GM12878 (cell line): ENCODE measurements around the gene SETD5. TPM values are rescaled to one million over a fixed set of nuclear protein-coding genes. Genes with fewer than 3 reads are reported as not detected.

Experiments used
- ATAC-seq: fragments of 200-7000 bp; cut with Tn5 transposase; 3 replicates; pipeline ENCODE4 v1.9.1; 2020; ENCODE audit warnings: mild to moderate bottlenecking, moderate library complexity
- BruUV-seq: library from RNA; stranded (reverse); fragments of 400-500 nt; replicated peaks from 2 replicates; lab custom pipeline; 2021; lab: Mats Ljungman, UMichigan
- CTCF ChIA-PET: fragments of 300-600 bp; sonication (Branson Sonifier 250); formaldehyde crosslinking; extraction: SDS; loops from one replicate; lab custom pipeline; 2021; ENCODE audit warnings: inconsistent platforms; lab: Yijun Ruan, JAX
- POLR2A ChIA-PET: fragments of 350-600 bp; formaldehyde crosslinking; extraction: SDS; loops from one replicate; lab custom pipeline; 2021; ENCODE audit warnings: inconsistent platforms; lab: Charles Lee
- RAD21 ChIA-PET: fragments of 300-600 bp; sonication (Branson Sonifier 250); formaldehyde crosslinking; loops from one replicate; lab custom pipeline; 2023; ENCODE audit warnings: antibody characterized with exemption; ENCODE audit not compliant: unreplicated experiment; lab: Charles Lee
- SMC1A ChIA-PET: fragments of 300-600 bp; sonication (Branson Sonifier 250); formaldehyde crosslinking; loops from one replicate; lab custom pipeline; 2023; ENCODE audit not compliant: unreplicated experiment, uncharacterized antibody; lab: Charles Lee
- DNase-seq: peaks from one replicate; pipeline ENCODE4 v3.0.0-alpha.2; 2011; ENCODE audit warnings: low read depth, low spot score
- FAIRE-seq: peaks from 3 replicates; lab custom pipeline; 2011; peaks lifted over from hg19 to GRCh38; lab: Jason Lieb, UNC
- H2AFZ ChIP-seq: 2 replicates; pipeline ENCODE4 v1.6.0; 2011; ENCODE audit warnings: low read depth, low read length, control low read depth; ENCODE audit not compliant: control insufficient read depth
- H3K27ac ChIP-seq: 2 replicates; pipeline ENCODE4 v1.5.1; 2011; ENCODE audit warnings: control low read depth; ENCODE audit not compliant: control insufficient read depth, insufficient read depth
- H3K27me3 ChIP-seq, 2 experiments: replicated peaks in 1 of 2; 2 replicates each; pipeline versions ENCODE4 v1.6.0 to v1.6.1; 2011; ENCODE audit warnings: low read length in 1 of 2; ENCODE audit not compliant: control insufficient read depth in 2 of 2, insufficient read depth in 2 of 2
- H3K36me3 ChIP-seq, 2 experiments: 2 replicates each; pipeline ENCODE4 v1.5.1; 2011; ENCODE audit warnings: low read length in 1 of 2; ENCODE audit not compliant: control insufficient read depth in 2 of 2, insufficient read depth in 2 of 2
- H3K4me1 ChIP-seq: 2 replicates; pipeline ENCODE4 v1.6.1; 2011; ENCODE audit warnings: mild to moderate bottlenecking, low read length, moderate library complexity, mixed read lengths; ENCODE audit not compliant: control insufficient read depth, insufficient read depth
- H3K4me2 ChIP-seq: 2 replicates; pipeline ENCODE4 v1.6.0; 2011; ENCODE audit warnings: control low read depth; ENCODE audit not compliant: control insufficient read depth, insufficient read depth
- H3K4me3 ChIP-seq: fragments of 200-600 bp; sonication (generic); 2 replicates; pipeline ENCODE4 v1.5.1; 2016
- H3K79me2 ChIP-seq: 2 replicates; pipeline ENCODE4 v1.6.0; 2011; ENCODE audit warnings: low read length; ENCODE audit not compliant: control insufficient read depth, insufficient read depth
- H3K9ac ChIP-seq: 2 replicates; pipeline ENCODE4 v1.8.0; 2011; ENCODE audit warnings: low read length, control low read depth, mixed read lengths; ENCODE audit not compliant: control insufficient read depth, insufficient read depth
- H3K9me3 ChIP-seq: replicated peaks from 3 replicates; pipeline ENCODE4 v1.5.1; 2011; ENCODE audit warnings: mild to moderate bottlenecking, low read length; ENCODE audit not compliant: control insufficient read depth, insufficient read depth
- H4K20me1 ChIP-seq: 2 replicates; pipeline ENCODE4 v1.6.0; 2011; ENCODE audit not compliant: control insufficient read depth, insufficient read depth
- SMAD5 ChIP-seq: IDR thresholded peaks from 2 replicates; pipeline ENCODE4 v1.6.1; 2016; ENCODE audit warnings: antibody characterized with exemption, low read depth
- ZNF384 ChIP-seq: IDR thresholded peaks from 2 replicates; pipeline ENCODE4 v1.6.1; 2012; ENCODE audit warnings: low read depth, mild to moderate bottlenecking, low read length, improper control_type of control experiment, borderline replicate concordance
- WGBS: methylation state at CpG from one replicate; pipeline ENCODE4 v1.1.6; 2016; ENCODE audit warnings: low lambda C conversion rate; ENCODE audit not compliant: insufficient replicate concordance, insufficient coverage; ENCODE audit errors: missing lambda C conversion rate; 5-methylcytosine and 5-hydroxymethylcytosine counted together
- in situ Hi-C: fragments of 300-500 bp; cut with MboI; formaldehyde crosslinking; loops from 9 replicates; pipeline ENCODE4 v1.14.3; 2018; ENCODE audit warnings: mixed read lengths
- intact Hi-C: fragments of 100-400 bp; cut with micrococcal nuclease; formaldehyde crosslinking; loops from one replicate; pipeline ENCODE4 v1.14.2; 2022; ENCODE audit not compliant: unreplicated experiment
- polyA plus RNA-seq, 11 experiments: library from polyadenylated mRNA; depleted of rRNA in 4 of 11; unstranded in 6 of 11; stranded (reverse) in 5 of 11; fragments of >200 nt; fragmentation: Nextera tagmentation in 4 of 11; fragmentation: Illumina TruSeq in 1 of 11; extraction: Ambion mirVana in 4 of 11; extraction: Trizol in 1 of 11; gene quantifications; 1 replicate in 1 of 11; 2 replicates in 10 of 11; pipeline versions ENCODE4 v1.2.1 to v1.2.3, GENCODE V29; 2011 to 2016; ENCODE audit warnings: inconsistent platforms in 2 of 11, missing spikeins in 2 of 11, low read depth in 1 of 11
- total RNA-seq, 4 experiments: library from RNA; depleted of rRNA in 3 of 4; stranded (reverse); fragments of >200 nt in 3 of 4; fragmentation: Illumina TruSeq in 1 of 4; extraction: Trizol in 1 of 4; gene quantifications; 2 replicates each; pipeline versions ENCODE4 v1.2.1 to v1.2.3, GENCODE V29; 2013 to 2021
- TF ChIP-seq, protein P1 (sequence below): fragments of 450-650 bp; IDR thresholded peaks from 2 replicates; pipeline ENCODE4 v1.6.1; 2017; ENCODE audit warnings: low read depth, mild to moderate bottlenecking, moderate library complexity
- TF ChIP-seq, protein P2 (sequence below): fragments of 450-650 bp; formaldehyde crosslinking; IDR thresholded peaks from 2 replicates; pipeline ENCODE4 v1.4.0; 2022; ENCODE audit warnings: mild to moderate bottlenecking, moderate library complexity

The SETD5 gene
- total and polyA plus RNA-seq, 10 of the 15 experiments (the other 5 are each of a cell fraction or from before 2014, with no cell fraction given): 8.2 to 94.0 (median 55.4) TPM

DNA sequence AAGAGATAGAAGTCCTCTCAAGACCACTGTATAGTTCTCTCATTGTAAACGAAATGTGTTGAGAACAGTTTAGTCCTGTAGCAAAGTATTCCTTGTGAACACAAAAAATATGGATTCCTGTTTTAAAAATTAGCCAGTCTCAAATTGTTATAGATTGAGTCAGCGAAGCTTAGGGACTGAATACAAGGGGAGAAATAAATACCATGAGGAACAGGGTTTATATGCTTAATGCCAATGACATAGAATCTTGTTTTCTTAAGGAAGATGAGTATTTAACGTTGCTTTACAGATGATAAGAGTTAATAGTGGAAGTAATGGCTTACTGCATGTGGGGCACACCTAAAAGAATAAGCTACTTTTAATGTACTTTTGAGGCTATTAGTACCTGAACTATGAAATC lies 37.9 kb downstream of the SETD5 start:
- ATAC-seq (no peak), FAIRE-seq (no peak), DNase-seq (no peak)
- ChIA-PET CTCF (interaction anchor here (0.5 to 1.1 kb wide), 5 partner anchors 19 to 82 kb away, joined by 3 to 5 read pairs (median 3); partner anchors contain the start of gene THUMPD3), POLR2A (interaction anchor here (0.5 to 1.5 kb wide), 5 partner anchors 36 to 210 kb away, joined by 3 to 6 read pairs (median 4); no protein-coding TSS in a partner anchor), RAD21 (interaction anchor here (1.0 to 2.0 kb wide), 3 partner anchors 32 to 82 kb away, joined by 3 to 5 read pairs (median 4); no protein-coding TSS in a partner anchor), SMC1A (interaction anchor here (0.8 to 1.7 kb wide), 4 partner anchors 12 to 42 kb away, joined by 3 to 6 read pairs (median 4); no protein-coding TSS in a partner anchor)
- Histone ChIP-seq H3K4me2 (no peak overlapping the region), H3K36me3 (peaks cover 20 to 63% of the 10 kb centered on the region in 2 experiments), H3K27ac (no peak overlapping the region), H2AFZ (no peak overlapping the region), H3K9me3 (no peaks in the 10 kb centered on the region), H3K27me3 (no peaks in the 10 kb centered on the region), H3K4me3 (no peak overlapping the region), H4K20me1 (no peaks in the 10 kb centered on the region), H3K79me2 (peaks cover 5% of the 10 kb centered on the region), H3K9ac (no peak overlapping the region), H3K4me1 (no peaks in the 10 kb centered on the region)
- intact Hi-C loops: no loop called here
- no TSS peak for BruUV-seq
- in situ Hi-C loops: no loop called here
- TF ChIP-seq ZNF384: no peak
- no peak for TF ChIP-seq SMAD5
- TF ChIP-seq, protein P1, sequence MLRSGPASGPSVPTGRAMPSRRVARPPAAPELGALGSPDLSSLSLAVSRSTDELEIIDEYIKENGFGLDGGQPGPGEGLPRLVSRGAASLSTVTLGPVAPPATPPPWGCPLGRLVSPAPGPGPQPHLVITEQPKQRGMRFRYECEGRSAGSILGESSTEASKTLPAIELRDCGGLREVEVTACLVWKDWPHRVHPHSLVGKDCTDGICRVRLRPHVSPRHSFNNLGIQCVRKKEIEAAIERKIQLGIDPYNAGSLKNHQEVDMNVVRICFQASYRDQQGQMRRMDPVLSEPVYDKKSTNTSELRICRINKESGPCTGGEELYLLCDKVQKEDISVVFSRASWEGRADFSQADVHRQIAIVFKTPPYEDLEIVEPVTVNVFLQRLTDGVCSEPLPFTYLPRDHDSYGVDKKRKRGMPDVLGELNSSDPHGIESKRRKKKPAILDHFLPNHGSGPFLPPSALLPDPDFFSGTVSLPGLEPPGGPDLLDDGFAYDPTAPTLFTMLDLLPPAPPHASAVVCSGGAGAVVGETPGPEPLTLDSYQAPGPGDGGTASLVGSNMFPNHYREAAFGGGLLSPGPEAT: no peak
- TF ChIP-seq, protein P2, sequence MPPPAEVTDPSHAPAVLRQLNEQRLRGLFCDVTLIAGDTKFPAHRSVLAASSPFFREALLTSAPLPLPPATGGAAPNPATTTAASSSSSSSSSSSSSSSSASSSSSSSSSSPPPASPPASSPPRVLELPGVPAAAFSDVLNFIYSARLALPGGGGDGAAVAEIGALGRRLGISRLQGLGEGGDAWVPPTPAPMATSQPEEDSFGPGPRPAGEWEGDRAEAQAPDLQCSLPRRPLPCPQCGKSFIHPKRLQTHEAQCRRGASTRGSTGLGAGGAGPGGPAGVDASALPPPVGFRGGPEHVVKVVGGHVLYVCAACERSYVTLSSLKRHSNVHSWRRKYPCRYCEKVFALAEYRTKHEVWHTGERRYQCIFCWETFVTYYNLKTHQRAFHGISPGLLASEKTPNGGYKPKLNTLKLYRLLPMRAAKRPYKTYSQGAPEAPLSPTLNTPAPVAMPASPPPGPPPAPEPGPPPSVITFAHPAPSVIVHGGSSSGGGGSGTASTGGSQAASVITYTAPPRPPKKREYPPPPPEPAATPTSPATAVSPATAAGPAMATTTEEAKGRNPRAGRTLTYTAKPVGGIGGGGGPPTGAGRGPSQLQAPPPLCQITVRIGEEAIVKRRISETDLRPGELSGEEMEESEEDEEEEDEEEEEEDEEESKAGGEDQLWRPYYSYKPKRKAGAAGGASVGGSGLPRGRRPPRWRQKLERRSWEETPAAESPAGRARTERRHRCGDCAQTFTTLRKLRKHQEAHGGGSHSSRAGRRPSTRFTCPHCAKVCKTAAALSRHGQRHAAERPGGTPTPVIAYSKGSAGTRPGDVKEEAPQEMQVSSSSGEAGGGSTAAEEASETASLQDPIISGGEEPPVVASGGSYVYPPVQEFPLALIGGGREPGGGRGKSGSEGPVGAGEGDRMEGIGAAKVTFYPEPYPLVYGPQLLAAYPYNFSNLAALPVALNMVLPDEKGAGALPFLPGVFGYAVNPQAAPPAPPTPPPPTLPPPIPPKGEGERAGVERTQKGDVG (CRISPR knock-in tag): no peak
- WGBS: 85% methylated on average over 3 of the region's 3 CpGs
